Gastrocnemius medialis (tissue), 4 donors: ENCODE results near the gene GPA33. TPM values are rescaled to one million over a fixed set of nuclear protein-coding genes. Genes with fewer than 3 reads are reported as not detected.

Experiments used
- ATAC-seq, 2 donors: fragments of 150-250 bp; one replicate each; pipeline ENCODE4 v1.9.1; 2016
- DNase-seq, 2 donors: peaks; one replicate each; pipeline ENCODE4 v3.0.0-alpha.2; 2019
- H3K27ac ChIP-seq, 4 donors: fragments of 200-600 bp; sonication (generic); 1 replicate in 1 of 4; 2 replicates in 3 of 4; pipeline ENCODE4 v1.5.1; 2016 to 2018; ENCODE audit warnings: mild to moderate bottlenecking in 2 of 4, moderate library complexity in 1 of 4
- H3K27me3 ChIP-seq, 3 donors: fragments of 200-600 bp; sonication (generic) in 2 of 3; 1 replicate in 1 of 3; 2 replicates in 2 of 3; pipeline versions ENCODE4 v1.5.1 to v1.6.0; 2016 to 2019; ENCODE audit warnings: mild to moderate bottlenecking in 1 of 3, moderate library complexity in 1 of 3
- H3K36me3 ChIP-seq, 2 donors: fragments of 200-600 bp; sonication (generic) in 1 of 2; one replicate each; pipeline ENCODE4 v1.5.1; 2017 to 2018
- H3K4me1 ChIP-seq, 2 donors: fragments of 200-600 bp; sonication (generic) in 1 of 2; one replicate each; pipeline ENCODE4 v1.5.1; 2016 to 2017; ENCODE audit warnings: mild to moderate bottlenecking in 2 of 2
- H3K4me3 ChIP-seq, 4 donors: fragments of 200-600 bp; sonication (generic) in 3 of 4; 1 replicate in 1 of 4; 2 replicates in 3 of 4; pipeline ENCODE4 v1.5.1; 2016 to 2019; ENCODE audit warnings: mild to moderate bottlenecking in 2 of 4
- H3K9me3 ChIP-seq, 3 donors: fragments of 200-600 bp; sonication (generic) in 2 of 3; 1 replicate in 1 of 3; 2 replicates in 2 of 3; pipeline ENCODE4 v1.5.1; 2016 to 2019
- POLR2A ChIP-seq, 2 donors: fragments of 450-650 bp; IDR thresholded peaks; one replicate each; pipeline ENCODE4 v1.6.1; 2017; ENCODE audit warnings: antibody characterized with exemption in 2 of 2, mild to moderate bottlenecking in 2 of 2, moderate library complexity in 2 of 2
- in situ Hi-C, 4 donors: fragments of 200-750 bp; cut with MboI; loops; one replicate each; pipeline versions ENCODE4 v1.15.0 to v1.8.0; 2017; ENCODE audit warnings: low sequenced_read_pairs in 4 of 4
- intact Hi-C: fragments of 100-400 bp; cut with DNase I; formaldehyde crosslinking; loops from one replicate; pipeline ENCODE4 v1.15.1; 2023; ENCODE audit warnings: low total_unique reads
- total RNA-seq, 4 donors: library from RNA; depleted of rRNA; stranded (reverse); fragments of >200 nt; gene quantifications; one replicate each; pipeline versions ENCODE4 v1.1.0 to v1.2.3, GENCODE V29; 2016
- TF ChIP-seq, protein P1 (sequence below), 5 experiments: fragments of 450-650 bp in 3 of 5; fragments of 200-600 bp in 2 of 5; sonication (generic) in 2 of 5; IDR thresholded peaks in 4 of 5; conservative IDR thresholded peaks in 1 of 5; 1 replicate in 4 of 5; 2 replicates in 1 of 5; pipeline ENCODE4 v1.5.1; 2016 to 2019; ENCODE audit warnings: antibody characterized with exemption in 5 of 5, mild to moderate bottlenecking in 3 of 5, moderate library complexity in 3 of 5

GPA33 gene
- total RNA-seq, 4 donors from 2014 or later = 1.9 TPM; not detected in 3

DNA sequence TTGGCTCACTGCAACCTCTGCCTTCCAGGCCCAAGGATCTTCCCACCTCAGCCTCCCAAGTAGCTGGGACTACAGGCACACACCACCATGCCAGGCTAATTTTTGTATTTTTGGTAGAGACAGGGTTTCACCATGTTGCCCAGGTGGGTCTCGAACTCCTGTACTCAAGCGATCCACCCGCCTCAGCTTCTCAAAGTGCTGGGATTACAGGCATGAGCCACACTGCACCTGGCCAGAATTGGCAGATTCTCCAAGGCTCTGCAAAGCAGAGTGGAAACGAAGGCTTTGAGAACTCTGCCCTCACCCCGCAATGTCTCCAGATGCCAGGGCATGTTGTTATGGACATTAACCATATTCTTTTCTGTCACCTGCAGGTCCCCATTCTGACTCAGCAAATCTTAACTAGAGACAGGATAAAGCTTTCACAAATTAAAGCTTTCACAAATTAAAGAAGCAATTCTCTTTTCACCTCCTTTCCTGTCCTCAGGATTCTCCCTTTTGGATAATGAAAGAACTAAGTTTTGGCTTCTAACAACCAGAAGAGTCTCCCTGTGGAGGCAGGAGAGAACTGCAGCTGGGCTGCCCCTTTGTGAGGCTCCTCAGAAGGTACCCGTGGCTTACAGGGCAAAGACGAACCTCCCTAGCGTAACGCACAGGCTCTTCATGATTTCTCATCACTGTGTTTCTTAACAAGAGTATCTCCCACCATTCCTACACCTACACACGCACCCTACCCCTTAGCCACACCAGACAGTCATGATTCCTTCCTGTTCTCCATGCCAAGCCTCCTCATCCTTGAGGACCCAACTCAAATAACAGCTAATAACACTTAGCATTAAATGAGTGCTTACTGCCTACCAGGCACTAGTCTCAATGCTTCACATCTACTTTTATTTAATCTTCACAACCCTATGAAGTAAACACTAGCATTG, 29.8 kb downstream of the GPA33 start:
- Histone ChIP-seq H3K27ac (no peak overlapping the region), H3K36me3 (no peaks in the 10 kb centered on the region), H3K27me3 (no peaks in the 10 kb centered on the region), H3K4me1 (peaks cover 3 to 7% of the 10 kb centered on the region in 2 donors), H3K4me3 (no peak overlapping the region), H3K9me3 (no peaks in the 10 kb centered on the region)
- ATAC-seq (no peak), DNase-seq (no peak)
- in situ Hi-C loops = loop anchor here (10.0 to 25.0 kb wide), 6 partner anchors 64 to 627 kb away; no protein-coding TSS in a partner anchor
- no peak for TF ChIP-seq POLR2A (IDR thresholded peaks at IDR 0.05)
- TF ChIP-seq, protein P1, sequence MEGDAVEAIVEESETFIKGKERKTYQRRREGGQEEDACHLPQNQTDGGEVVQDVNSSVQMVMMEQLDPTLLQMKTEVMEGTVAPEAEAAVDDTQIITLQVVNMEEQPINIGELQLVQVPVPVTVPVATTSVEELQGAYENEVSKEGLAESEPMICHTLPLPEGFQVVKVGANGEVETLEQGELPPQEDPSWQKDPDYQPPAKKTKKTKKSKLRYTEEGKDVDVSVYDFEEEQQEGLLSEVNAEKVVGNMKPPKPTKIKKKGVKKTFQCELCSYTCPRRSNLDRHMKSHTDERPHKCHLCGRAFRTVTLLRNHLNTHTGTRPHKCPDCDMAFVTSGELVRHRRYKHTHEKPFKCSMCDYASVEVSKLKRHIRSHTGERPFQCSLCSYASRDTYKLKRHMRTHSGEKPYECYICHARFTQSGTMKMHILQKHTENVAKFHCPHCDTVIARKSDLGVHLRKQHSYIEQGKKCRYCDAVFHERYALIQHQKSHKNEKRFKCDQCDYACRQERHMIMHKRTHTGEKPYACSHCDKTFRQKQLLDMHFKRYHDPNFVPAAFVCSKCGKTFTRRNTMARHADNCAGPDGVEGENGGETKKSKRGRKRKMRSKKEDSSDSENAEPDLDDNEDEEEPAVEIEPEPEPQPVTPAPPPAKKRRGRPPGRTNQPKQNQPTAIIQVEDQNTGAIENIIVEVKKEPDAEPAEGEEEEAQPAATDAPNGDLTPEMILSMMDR (IDR thresholded peaks at IDR 0.05 in 4 of 5, conservative IDR thresholded peaks at IDR 0.05 in 1 of 5) = no peak
- intact Hi-C loops = no loop called here

DNA sequence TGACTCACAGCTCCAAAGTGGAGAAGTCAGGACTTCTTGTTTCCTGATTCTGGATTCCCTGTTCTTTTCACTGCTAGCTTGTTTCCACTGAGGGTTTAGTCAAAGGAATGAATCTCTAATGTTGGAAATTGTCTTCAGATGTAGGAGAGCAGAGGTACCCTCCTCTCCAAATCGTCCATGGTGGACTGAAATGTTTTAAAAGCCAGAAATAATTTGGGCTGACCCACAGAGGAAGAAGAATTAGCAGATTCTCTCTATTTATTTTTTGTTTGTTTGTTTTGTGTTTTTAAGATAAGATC, 30.4 kb downstream of the GPA33 start:
- H3K4me1 ChIP-seq = peaks cover 3 to 7% of the 10 kb centered on the region in 2 donors
- no peaks in the 10 kb centered on the region for H3K9me3 ChIP-seq
- DNase-seq (no peak), ATAC-seq (no peak)
- intact Hi-C loops = loop anchor here (1.0 to 2.0 kb wide), 4 partner anchors 84 to 273 kb away; partner anchors contain the start of gene ILDR2
- H3K4me3 ChIP-seq = no peak overlapping the region
- in situ Hi-C loops = loop anchor here (10.0 to 25.0 kb wide), 7 partner anchors 65 to 628 kb away; no protein-coding TSS in a partner anchor
- H3K27me3 ChIP-seq = no peaks in the 10 kb centered on the region
- no peak overlapping the region for H3K27ac ChIP-seq
- H3K36me3 ChIP-seq = no peaks in the 10 kb centered on the region
- TF ChIP-seq POLR2A (IDR thresholded peaks at IDR 0.05) = no peak
- TF ChIP-seq, protein P1 (IDR thresholded peaks at IDR 0.05 in 4 of 5, conservative IDR thresholded peaks at IDR 0.05 in 1 of 5) = no peak

DNA sequence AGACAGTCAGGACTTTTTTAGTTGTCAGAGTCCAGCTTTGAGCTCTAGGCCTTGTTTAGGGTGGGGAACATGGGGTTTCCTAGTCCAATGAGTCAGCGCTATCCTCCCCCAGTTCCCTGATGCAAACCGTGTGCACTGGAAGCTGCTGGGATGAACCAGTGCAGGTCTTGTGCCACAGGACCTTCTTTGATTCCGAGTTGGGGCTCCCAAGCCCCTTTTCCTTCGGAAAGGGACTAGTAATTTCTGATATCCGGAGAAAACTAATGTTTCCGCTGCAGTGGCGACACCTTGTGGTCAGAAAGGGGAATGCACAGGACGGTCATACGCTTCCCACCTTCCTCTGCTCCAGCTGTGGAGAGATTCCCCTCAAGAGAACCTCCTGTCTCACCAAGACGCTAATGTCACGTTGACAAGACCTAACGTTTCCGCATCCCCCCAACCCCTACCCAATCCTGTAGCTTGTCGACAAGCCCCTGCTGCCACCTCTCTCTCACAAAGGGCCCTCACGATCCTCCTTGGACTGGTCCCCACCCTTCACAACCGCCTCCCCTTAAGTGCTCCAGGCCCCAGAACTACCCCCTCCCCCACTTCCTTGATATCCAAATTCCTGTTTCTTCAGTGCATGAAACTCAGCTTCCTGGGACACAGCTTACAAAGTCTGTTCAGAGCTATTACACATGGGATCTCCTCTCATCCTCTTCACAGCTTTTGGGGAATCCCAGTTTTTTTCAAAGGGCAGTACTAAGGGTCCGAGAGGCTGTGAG, 30.9 kb downstream of the GPA33 start:
- ATAC-seq = peak; percentile 46 to 76
- no peaks in the 10 kb centered on the region for H3K27me3 ChIP-seq
- no peaks in the 10 kb centered on the region for H3K36me3 ChIP-seq
- intact Hi-C loops (loop anchor here (1.0 to 2.0 kb wide), 4 partner anchors 84 to 272 kb away; partner anchors contain the start of gene ILDR2), in situ Hi-C loops (loop anchor here in 3 of 4 donors (10.0 to 25.0 kb wide), 3 partner anchors 144 to 628 kb away; no protein-coding TSS in a partner anchor)
- H3K4me3 ChIP-seq = peak overlapping the region in 1 of 4 donors; percentile 22
- no peaks in the 10 kb centered on the region for H3K9me3 ChIP-seq
- peaks cover 3 to 7% of the 10 kb centered on the region in 2 donors for H3K4me1 ChIP-seq
- DNase-seq = peak in 1 of 2 donors; percentile 55
- TF ChIP-seq, protein P1 (IDR thresholded peaks at IDR 0.05 in 4 of 5, conservative IDR thresholded peaks at IDR 0.05 in 1 of 5) = peak; percentile 89 to 94 (median 91)
- no peak for TF ChIP-seq POLR2A (IDR thresholded peaks at IDR 0.05)
- H3K27ac ChIP-seq = peak overlapping the region; percentile 7 to 47 (median 40)

DNA sequence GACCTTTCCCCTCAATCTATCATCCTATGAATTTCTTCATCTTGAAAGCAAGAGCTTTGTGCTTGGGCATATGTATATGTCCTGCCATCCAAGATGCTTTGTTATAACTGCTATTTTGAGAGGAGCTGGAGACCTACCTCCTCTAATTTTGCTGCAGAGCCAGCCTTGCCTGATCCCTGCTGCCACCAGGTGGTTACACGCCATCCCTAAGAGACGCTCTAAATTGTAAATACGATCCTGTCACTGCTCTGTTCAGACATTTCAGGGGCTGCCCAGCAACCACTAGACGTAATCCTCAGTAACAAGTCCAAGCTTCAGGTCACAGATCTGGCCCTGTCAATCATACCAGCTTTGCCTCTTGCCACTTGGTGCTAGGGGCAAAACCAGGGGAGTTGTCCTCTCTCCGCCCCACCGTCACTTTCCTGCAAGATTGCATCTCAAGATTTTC, 32.9 kb downstream of the GPA33 start:
- in situ Hi-C loops = loop anchor here in 3 of 4 donors (10.0 to 25.0 kb wide), 3 partner anchors 142 to 630 kb away; no protein-coding TSS in a partner anchor
- no peaks in the 10 kb centered on the region for H3K36me3 ChIP-seq
- no peak overlapping the region for H3K4me3 ChIP-seq
- DNase-seq (peak in 1 of 2 donors; percentile 24), ATAC-seq (peak; percentile 43 to 54)
- H3K27ac ChIP-seq = no peak overlapping the region
- no peaks in the 10 kb centered on the region for H3K27me3 ChIP-seq
- peaks cover 3 to 7% of the 10 kb centered on the region in 2 donors for H3K4me1 ChIP-seq
- intact Hi-C loops = no loop called here
- H3K9me3 ChIP-seq = no peaks in the 10 kb centered on the region
- TF ChIP-seq, protein P1 (IDR thresholded peaks at IDR 0.05 in 4 of 5, conservative IDR thresholded peaks at IDR 0.05 in 1 of 5) = peak in 4 of 5 experiments; percentile 5 to 25 (median 15)
- no peak for TF ChIP-seq POLR2A (IDR thresholded peaks at IDR 0.05)
